DND-41 (cell line): Measurements from ENCODE around the gene SSR4.

Experiments
- CTCF ChIP-seq: IDR thresholded peaks from 2 replicates; pipeline ENCODE4 v1.5.1; 2012; ENCODE audit warnings: borderline replicate concordance, low read length, moderate library complexity, mild to moderate bottlenecking; ENCODE audit not compliant: poor library complexity, severe bottlenecking; ENCODE audit errors: extremely low read depth
- EZH2 ChIP-seq: IDR thresholded peaks from 3 replicates; pipeline ENCODE4 v1.6.1; 2012; ENCODE audit warnings: borderline replicate concordance, low read depth, mild to moderate bottlenecking, moderate library complexity, low read length, inconsistent platforms; ENCODE audit not compliant: severe bottlenecking

GRCh38 chrX:153820601-153821000 is 26.1 kb downstream of the SSR4 start:
- no peak for TF ChIP-seq CTCF
- no peak for TF ChIP-seq EZH2
